ENCODE measurements around the gene STPG3. TPM values are rescaled to one million over a fixed set of nuclear protein-coding genes. Genes with fewer than 3 reads are reported as not detected.

The STPG3 gene
- total RNA-seq, 1 donor from 2014 or later, result not detected

DNA sequence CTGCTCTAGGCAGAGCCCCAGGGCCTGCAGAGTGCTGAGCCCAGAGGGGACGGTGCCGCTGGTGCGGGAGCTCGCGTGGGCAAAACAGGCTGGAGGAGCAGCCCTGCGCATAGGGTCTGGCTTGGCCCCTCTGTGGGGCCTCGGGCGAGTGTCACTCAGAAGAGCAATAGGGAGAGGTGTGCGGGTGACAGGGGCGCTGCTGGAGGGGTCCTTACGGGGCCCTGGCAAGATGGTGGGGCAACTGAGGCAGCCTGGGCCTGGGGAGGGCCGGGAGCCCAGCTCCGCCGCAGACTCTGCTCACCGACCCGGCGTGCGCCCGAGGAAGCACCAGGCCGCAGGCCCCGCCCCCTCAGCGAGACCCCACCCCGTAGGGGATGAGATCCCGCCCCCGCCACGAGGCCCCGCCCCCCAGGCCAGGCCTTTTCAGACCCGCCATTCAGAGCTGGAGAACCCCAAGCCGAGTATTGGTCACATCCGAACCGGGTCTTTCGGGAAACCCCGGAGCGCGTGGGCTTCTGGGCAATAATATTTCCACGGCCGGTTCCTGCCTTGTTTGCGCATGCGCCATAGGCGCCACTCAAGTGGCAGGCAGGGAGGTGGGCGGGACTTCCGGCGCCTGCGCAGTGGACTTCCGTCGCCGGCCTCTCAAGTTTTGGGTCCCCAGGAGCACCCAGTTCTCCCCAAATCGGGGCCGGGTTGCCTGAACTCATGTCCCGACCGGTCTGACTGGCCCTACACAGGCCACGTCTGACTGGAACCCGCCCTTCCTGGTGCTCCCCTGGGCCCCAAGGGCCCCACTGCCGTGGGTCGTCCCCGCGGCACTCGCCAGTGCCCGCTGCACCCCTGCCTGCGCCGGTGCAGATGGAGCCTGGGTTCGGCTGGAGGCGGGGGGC, 27.8 kb upstream of the STPG3 start:
- H3K9me3 Mint-ChIP-seq (ENCODE audit: low read depth), result no peaks in the 10 kb centered on the region
- TF ChIP-seq, protein P1, sequence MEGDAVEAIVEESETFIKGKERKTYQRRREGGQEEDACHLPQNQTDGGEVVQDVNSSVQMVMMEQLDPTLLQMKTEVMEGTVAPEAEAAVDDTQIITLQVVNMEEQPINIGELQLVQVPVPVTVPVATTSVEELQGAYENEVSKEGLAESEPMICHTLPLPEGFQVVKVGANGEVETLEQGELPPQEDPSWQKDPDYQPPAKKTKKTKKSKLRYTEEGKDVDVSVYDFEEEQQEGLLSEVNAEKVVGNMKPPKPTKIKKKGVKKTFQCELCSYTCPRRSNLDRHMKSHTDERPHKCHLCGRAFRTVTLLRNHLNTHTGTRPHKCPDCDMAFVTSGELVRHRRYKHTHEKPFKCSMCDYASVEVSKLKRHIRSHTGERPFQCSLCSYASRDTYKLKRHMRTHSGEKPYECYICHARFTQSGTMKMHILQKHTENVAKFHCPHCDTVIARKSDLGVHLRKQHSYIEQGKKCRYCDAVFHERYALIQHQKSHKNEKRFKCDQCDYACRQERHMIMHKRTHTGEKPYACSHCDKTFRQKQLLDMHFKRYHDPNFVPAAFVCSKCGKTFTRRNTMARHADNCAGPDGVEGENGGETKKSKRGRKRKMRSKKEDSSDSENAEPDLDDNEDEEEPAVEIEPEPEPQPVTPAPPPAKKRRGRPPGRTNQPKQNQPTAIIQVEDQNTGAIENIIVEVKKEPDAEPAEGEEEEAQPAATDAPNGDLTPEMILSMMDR (IDR thresholded peaks at IDR 0.05; ENCODE audit: unreplicated experiment), result no peak
- H3K4me1 Mint-ChIP-seq (ENCODE audit: low read depth), result peaks cover 13% of the 10 kb centered on the region
- H3K27me3 Mint-ChIP-seq, result no peaks in the 10 kb centered on the region
- peak; percentile 90 for DNase-seq (ENCODE audit: low spot score, unreplicated experiment)
- peaks cover 1% of the 10 kb centered on the region for H3K36me3 Mint-ChIP-seq (ENCODE audit: insufficient read depth)
- peak overlapping the region; percentile 78 for H3K4me3 Mint-ChIP-seq (ENCODE audit: low read depth)
- peak overlapping the region; percentile 96 for H3K27ac Mint-ChIP-seq

DNA sequence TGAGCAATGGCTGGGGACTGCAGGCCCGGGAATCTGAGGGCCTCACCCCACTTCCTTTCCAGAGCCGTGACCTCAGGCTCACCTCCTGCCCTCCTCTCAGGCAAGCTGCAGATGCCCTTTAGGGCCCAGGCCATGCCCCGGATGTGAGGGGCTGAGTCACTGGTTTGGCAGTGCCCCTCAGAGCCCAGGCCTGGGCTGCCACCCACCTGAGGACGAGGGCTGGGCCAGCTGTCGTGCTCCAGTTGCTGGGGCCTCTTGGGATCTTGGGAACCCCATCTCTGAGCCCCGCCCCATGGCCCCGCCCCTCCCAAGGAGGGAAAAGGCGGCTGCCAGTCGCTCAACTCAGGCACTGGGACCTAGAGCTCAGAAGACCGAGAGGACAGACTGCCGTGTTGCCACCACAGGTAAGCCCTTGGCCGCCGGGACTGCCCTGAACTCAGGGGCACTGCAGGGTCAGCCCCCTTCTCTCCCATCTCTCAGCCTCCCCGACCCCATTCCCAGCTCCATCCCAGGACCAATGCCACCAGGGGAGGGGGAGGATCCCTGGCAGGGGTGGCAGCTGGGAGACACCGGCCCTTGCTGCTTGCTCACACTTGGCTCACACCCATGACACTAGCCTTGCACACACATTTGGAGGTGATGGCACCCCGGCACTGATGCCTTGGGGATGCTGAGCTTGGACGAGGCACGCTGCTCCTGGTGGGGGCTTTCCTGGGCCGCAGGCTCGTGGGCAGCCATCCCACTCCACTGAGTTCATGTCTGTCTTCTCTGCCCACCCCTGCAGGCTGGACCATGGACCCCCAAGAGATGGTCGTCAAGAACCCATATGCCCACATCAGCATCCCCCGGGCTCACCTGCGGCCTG, 26.0 kb upstream of the STPG3 start, which contains the start of gene CYSRT1:
Gene CYSRT1 (plus strand): TSS at position 345 of the 865 bp plus-strand sequence. CDS start 448 bp downstream, at position 793.
- TF ChIP-seq, protein P1 (IDR thresholded peaks at IDR 0.05; ENCODE audit: unreplicated experiment), result no peak

DNA sequence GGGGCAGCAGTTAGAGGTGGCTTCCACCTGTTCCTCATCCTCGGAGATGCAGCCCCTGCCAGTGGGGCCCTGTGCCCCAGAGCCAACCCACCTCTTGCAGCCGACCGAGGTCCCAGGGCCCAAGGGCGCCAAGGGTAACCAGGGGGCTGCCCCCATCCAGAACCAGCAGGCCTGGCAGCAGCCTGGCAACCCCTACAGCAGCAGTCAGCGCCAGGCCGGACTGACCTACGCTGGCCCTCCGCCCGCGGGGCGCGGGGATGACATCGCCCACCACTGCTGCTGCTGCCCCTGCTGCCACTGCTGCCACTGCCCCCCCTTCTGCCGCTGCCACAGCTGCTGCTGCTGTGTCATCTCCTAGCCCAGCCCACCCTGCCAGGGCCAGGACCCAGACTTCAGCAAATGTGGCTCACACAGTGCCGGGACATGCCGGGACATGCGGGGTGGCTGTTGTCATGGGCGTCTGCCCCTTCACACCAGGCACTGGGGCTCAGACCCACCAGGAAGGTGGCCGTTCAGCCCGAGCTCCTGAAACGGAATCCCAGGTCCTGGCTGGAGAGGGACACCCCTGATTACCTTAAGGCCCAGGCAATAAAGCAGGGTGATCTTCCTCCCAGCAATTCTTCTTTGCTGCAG, 25.3 kb upstream of the STPG3 start:
- DNase-seq (ENCODE audit: low spot score, unreplicated experiment), result no peak
- Mint-ChIP-seq H3K27ac (no peak overlapping the region), H3K9me3 (ENCODE audit: low read depth) (no peaks in the 10 kb centered on the region), H3K27me3 (no peaks in the 10 kb centered on the region), H3K36me3 (ENCODE audit: insufficient read depth) (no peaks in the 10 kb centered on the region), H3K4me1 (ENCODE audit: low read depth) (peaks cover 9% of the 10 kb centered on the region), H3K4me3 (ENCODE audit: low read depth) (no peak overlapping the region)
- TF ChIP-seq, protein P1 (IDR thresholded peaks at IDR 0.05; ENCODE audit: unreplicated experiment), result no peak

More for the DNA sequence above, 26.0 kb upstream of the STPG3 start, which contains the start of gene CYSRT1:
- Mint-ChIP-seq H3K4me1 (ENCODE audit: low read depth) (peaks cover 9% of the 10 kb centered on the region), H3K27me3 (no peaks in the 10 kb centered on the region), H3K9me3 (ENCODE audit: low read depth) (no peaks in the 10 kb centered on the region), H3K4me3 (ENCODE audit: low read depth) (peak within 1 kb of the TSS; percentile 78), H3K27ac (peak within 1 kb of the TSS; percentile 69), H3K36me3 (ENCODE audit: insufficient read depth) (no peaks in the 10 kb centered on the region)
- DNase-seq (ENCODE audit: low spot score, unreplicated experiment), result no peak

DNA sequence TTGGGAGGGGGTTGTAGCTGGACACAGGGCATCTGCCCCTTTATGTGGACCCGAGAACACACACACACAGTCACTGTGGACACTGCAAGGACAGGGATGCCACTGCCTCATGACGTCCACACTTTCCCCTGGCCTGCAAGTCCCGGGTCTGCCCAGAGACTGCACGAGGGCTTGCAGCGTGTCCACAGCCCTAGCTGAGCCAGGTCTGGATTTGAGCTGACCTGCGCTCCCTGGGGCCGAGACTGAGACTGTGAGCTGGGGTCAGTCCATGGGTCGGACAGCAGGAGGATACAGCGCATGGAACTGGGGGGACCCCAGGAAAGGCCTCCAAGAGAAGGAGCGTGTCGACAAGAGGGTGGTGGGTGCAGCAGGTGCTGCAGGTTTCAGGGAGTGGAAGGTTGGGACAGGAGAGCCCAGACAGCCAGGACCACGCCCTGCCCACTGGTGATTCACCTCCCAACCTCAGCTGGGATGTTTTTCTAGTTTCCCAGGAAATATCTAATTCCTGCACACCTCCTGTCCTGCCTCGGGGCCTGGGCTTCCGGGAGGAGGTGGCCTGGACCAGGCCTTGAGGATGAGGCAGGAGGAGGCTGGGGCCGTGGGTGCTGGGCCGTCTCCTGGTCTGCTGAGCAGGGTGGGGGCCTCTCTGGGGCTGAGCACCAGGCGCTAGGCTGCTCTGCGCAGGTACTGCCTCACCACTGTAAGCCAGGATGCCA, 24.6 kb upstream of the STPG3 start:
- DNase-seq (ENCODE audit: low spot score, unreplicated experiment), result no peak
- H3K27me3 Mint-ChIP-seq, result no peaks in the 10 kb centered on the region
- no peaks in the 10 kb centered on the region for H3K9me3 Mint-ChIP-seq (ENCODE audit: low read depth)
- no peak overlapping the region for H3K27ac Mint-ChIP-seq
- H3K4me3 Mint-ChIP-seq (ENCODE audit: low read depth), result no peak overlapping the region
- H3K36me3 Mint-ChIP-seq (ENCODE audit: insufficient read depth), result no peaks in the 10 kb centered on the region
- H3K4me1 Mint-ChIP-seq (ENCODE audit: low read depth), result peaks cover 9% of the 10 kb centered on the region
- TF ChIP-seq, protein P1 (IDR thresholded peaks at IDR 0.05; ENCODE audit: unreplicated experiment), result no peak

All from progenitor cell of endocrine pancreas (in vitro differentiated cells).